Astrocyte of the spinal cord (primary cell): ENCODE data around the gene FOXQ1.
"Not testable (repeated sequence)": the region's sequence is repeated elsewhere in the genome, so short reads cannot be mapped to it uniquely, and the experiment has no call there.

Experiments used
- DNase-seq: peaks from one replicate; pipeline ENCODE4 v3.0.0; 2011; ENCODE audit warnings: low read depth, low spot score
- H3K4me3 ChIP-seq: 2 replicates; pipeline ENCODE4 v1.5.1; 2011; ENCODE audit warnings: low read depth, mild to moderate bottlenecking, low read length, moderate library complexity
- CTCF ChIP-seq: IDR thresholded peaks from 2 replicates; pipeline ENCODE4 v1.5.1; 2012; ENCODE audit warnings: low read depth, mild to moderate bottlenecking, low read length, inconsistent platforms
- in situ Hi-C: cut with HindIII; loops from 2 replicates; pipeline ENCODE4 v1.10.0; 2017; ENCODE audit warnings: low sequenced_read_pairs

The FOXQ1 gene

DNA sequence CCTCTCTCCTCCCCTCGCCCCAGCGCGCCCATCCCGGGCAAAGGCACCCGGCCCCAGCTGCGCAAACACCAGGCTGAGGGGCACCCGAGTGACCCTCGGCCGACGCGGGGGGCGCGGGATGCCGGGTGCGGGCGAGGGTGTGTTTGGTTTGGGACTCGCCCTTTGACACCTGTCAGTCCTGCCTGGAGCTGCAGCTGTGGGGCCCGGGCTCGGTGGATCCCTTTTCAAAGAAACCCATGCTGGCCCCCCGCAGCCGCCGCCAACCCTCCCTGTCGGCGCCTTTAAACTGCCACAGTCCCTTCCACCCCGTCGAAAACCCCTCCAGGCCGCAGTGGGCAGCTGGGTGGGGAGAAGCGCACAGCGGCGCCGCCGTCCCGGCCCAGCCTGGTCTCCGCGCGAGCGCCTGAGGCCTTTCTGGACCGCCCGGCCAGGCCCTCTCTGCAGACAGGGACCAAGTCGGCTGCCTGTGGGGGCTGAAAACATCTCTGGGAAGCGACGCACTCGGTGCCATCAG is 5.5 kb downstream of the FOXQ1 start:
- in situ Hi-C loops, result no loop called here
- DNase-seq, result no peak
- H3K4me3 ChIP-seq, result no peak overlapping the region
- TF ChIP-seq CTCF, result no peak

DNA sequence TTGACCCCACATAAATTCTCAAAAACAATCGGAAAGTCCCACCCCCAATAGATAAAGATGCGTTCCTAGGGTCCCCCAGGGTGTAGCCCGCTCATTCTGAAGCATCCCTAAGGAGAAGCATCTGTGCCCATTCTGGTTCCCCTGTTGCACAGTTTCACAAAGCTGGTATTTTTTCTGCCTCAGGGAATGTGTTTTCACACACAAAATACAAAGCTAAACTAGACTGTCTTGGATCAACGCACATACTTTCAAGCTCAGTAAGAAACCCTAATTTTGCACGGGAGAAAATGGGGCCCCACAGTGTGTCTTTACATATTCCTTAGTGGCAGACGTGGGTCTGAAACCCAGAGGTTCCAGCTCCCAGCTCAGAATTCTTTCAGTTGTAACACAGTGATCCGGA is 6.1 kb downstream of the FOXQ1 start:
- in situ Hi-C loops, result no loop called here
- no peak for TF ChIP-seq CTCF
- no peak for DNase-seq
- H3K4me3 ChIP-seq, result no peak overlapping the region

DNA sequence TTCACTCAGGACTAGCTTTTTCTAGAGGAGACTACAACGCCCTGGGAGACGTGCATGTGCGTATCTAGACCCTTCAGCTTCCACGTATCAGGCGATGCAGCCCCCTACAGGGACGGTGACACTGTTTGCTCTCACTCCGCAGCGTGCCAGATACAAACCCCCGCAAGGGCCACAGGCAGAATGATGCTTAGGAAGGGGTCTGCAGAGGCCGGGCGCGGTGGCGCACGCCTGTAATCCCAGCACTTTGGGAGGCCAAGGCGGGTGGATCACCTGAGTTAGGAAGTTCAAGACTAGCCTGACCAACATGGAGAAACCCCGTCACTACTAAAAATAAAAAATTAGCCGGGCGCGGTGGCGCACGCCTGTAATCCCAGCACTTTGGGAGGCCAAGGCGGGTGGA is 6.7 kb downstream of the FOXQ1 start:
- in situ Hi-C loops, DNase-seq, H3K4me3 ChIP-seq: not testable (repeated sequence)

GRCh38 chr6:1321738-1322137 is 9.8 kb downstream of the FOXQ1 start:
- in situ Hi-C loops, result no loop called here
- no peak overlapping the region for H3K4me3 ChIP-seq
- TF ChIP-seq CTCF, result no peak
- DNase-seq, result no peak

GRCh38 chr6:1322156-1322555 is 10.3 kb downstream of the FOXQ1 start:
- DNase-seq, result no peak
- H3K4me3 ChIP-seq, result no peak overlapping the region
- TF ChIP-seq CTCF, result no peak
- in situ Hi-C loops, result no loop called here

DNA sequence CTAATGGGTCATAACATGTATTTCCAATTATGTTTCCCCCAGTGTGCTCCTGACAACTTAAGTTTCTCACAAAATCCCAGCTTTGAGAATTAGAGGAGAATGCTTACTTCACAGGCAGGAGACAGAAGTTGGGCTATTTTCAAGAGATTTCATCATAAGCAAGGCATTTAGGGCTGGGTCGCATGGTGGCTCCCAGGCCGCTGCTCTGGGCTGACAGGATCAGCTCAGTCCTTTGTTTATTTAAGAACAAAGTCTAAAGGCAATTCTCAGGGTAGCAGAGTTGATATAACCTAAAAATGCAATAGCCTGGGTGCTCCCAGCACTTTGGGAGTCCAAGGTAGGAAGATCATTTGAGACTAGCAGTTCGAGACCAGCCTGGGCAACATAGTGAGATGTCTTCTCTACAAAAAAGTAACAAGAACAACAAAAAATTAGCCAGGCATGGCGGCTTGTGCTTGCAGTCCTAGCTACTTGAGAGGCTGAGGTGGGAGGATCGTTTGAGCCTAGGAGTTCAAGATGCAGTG is 10.9 kb downstream of the FOXQ1 start:
- TF ChIP-seq CTCF, result no peak
- in situ Hi-C loops, result no loop called here
- DNase-seq, result peak; percentile 34
- H3K4me3 ChIP-seq, result no peak overlapping the region

DNA sequence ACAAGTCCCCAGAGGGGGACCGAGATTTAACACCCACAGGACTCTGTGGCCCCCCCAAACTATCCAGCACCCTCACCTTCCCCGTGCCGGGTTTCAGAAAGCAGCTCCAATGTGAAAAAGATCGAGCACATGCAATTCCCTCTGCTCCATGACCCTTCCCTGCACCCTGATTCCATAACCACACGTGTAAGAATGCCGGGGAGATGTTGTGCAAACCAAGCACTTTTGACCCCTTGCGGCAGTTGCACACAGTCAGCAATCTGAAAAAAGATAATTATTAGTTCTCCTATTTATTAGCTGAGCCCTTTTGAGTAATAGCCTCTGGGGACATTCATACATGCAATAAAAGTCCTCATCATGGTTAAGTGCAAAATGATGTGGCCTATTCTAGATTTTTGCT is 13.0 kb downstream of the FOXQ1 start:
- TF ChIP-seq CTCF, result no peak
- in situ Hi-C loops, result no loop called here
- no peak overlapping the region for H3K4me3 ChIP-seq
- no peak for DNase-seq
